GM23248 (cell line): ENCODE results near the gene CRAT. TPM values are rescaled to one million over a fixed set of nuclear protein-coding genes. Genes with fewer than 3 reads are reported as not detected.

Experiments
- DNase-seq: peaks from one replicate; pipeline ENCODE4 v3.0.0-alpha.2; 2015
- H2AFZ ChIP-seq: fragments of 200-600 bp; sonication (generic); 2 replicates; pipeline ENCODE4 v1.6.1; 2016; ENCODE audit warnings: antibody characterized with exemption
- H3F3A ChIP-seq: fragments of 200-600 bp; sonication (generic); 2 replicates; pipeline ENCODE4 v1.6.1; 2016; ENCODE audit warnings: mild to moderate bottlenecking, antibody characterized with exemption, mixed run types; ENCODE audit not compliant: insufficient read depth
- H3K27ac ChIP-seq: fragments of 200-600 bp; sonication (generic); 2 replicates; pipeline ENCODE4 v1.5.1; 2016; ENCODE audit warnings: mild to moderate bottlenecking
- H3K27me3 ChIP-seq: fragments of 200-600 bp; sonication (generic); replicated peaks from 2 replicates; pipeline ENCODE4 v1.6.1; 2016; ENCODE audit warnings: mild to moderate bottlenecking; ENCODE audit not compliant: insufficient read depth
- H3K36me3 ChIP-seq: fragments of 200-600 bp; sonication (generic); 2 replicates; pipeline ENCODE4 v1.6.1; 2016; ENCODE audit warnings: low read depth, mild to moderate bottlenecking
- H3K4me1 ChIP-seq: fragments of 200-600 bp; sonication (generic); 2 replicates; pipeline ENCODE4 v1.6.1; 2016; ENCODE audit warnings: mild to moderate bottlenecking; ENCODE audit not compliant: insufficient read depth
- H3K4me2 ChIP-seq: fragments of 200-600 bp; sonication (generic); one replicate; pipeline ENCODE4 v1.6.1; 2016; ENCODE audit warnings: mild to moderate bottlenecking; ENCODE audit not compliant: unreplicated experiment
- H3K4me3 ChIP-seq: fragments of 200-600 bp; sonication (generic); 2 replicates; pipeline ENCODE4 v1.5.1; 2016; ENCODE audit warnings: mild to moderate bottlenecking
- H3K79me2 ChIP-seq: fragments of 200-600 bp; sonication (generic); 2 replicates; pipeline ENCODE4 v1.6.1; 2016; ENCODE audit warnings: mild to moderate bottlenecking; ENCODE audit not compliant: insufficient read depth
- H3K9ac ChIP-seq: fragments of 200-600 bp; sonication (generic); 2 replicates; pipeline ENCODE4 v1.6.1; 2016; ENCODE audit warnings: mild to moderate bottlenecking
- H3K9me2 ChIP-seq: fragments of 200-600 bp; sonication (generic); 2 replicates; pipeline ENCODE4 v1.6.1; 2016; ENCODE audit warnings: mixed run types, mild to moderate bottlenecking, moderate library complexity; ENCODE audit not compliant: insufficient read depth
- H3K9me3 ChIP-seq: fragments of 200-600 bp; sonication (generic); one replicate; pipeline ENCODE4 v1.6.1; 2017; ENCODE audit warnings: low read depth
- H4K20me1 ChIP-seq: fragments of 200-600 bp; sonication (generic); 2 replicates; pipeline ENCODE4 v1.6.0; 2016; ENCODE audit not compliant: insufficient read depth
- EZH2 ChIP-seq: fragments of 200-600 bp; sonication (generic); IDR thresholded peaks from 2 replicates; pipeline ENCODE4 v1.6.1; 2018; ENCODE audit warnings: antibody characterized with exemption, mild to moderate bottlenecking; ENCODE audit not compliant: insufficient read depth, poor library complexity, severe bottlenecking
- EZH2phosphoT487 ChIP-seq: fragments of 200-600 bp; sonication (generic); IDR thresholded peaks from 2 replicates; pipeline ENCODE4 v1.6.1; 2018; ENCODE audit warnings: antibody characterized with exemption, moderate library complexity, mild to moderate bottlenecking, low read depth; ENCODE audit not compliant: insufficient read depth
- WGBS, 2 experiments: methylation state at CpG; one replicate each; pipeline ENCODE4 v1.1.6; 2015 to 2017; ENCODE audit warnings: low lambda C conversion rate in 2 of 2, low coverage in 1 of 2; ENCODE audit errors: missing lambda C conversion rate in 2 of 2; 5-methylcytosine and 5-hydroxymethylcytosine counted together
- in situ Hi-C: fragments of 300-500 bp; cut with MboI; formaldehyde crosslinking; loops from 2 replicates; pipeline ENCODE4 v1.15.0; 2020
- polyA plus RNA-seq: library from polyadenylated mRNA; unstranded; fragments of >200 nt; fragmentation: Nextera tagmentation; extraction: Ambion mirVana; gene quantifications from 2 replicates; pipeline ENCODE4 v1.2.1, GENCODE V29; 2016
- total RNA-seq: library from RNA; depleted of rRNA; stranded (reverse); fragments of >200 nt; shearing (Covaris generic); gene quantifications from 2 replicates; pipeline ENCODE4 v1.2.3, GENCODE V29; 2014

Gene CRAT
- total and polyA plus RNA-seq, 2 experiments from 2014 or later: 55.4 to 61.4 TPM

GRCh38 chr9:129084087-129084486 lies 26.5 kb downstream of the CRAT start:
- no peaks in the 10 kb centered on the region for H3F3A ChIP-seq
- TF ChIP-seq EZH2 (no peak), EZH2phosphoT487 (no peak)
- H3K79me2 ChIP-seq: peaks cover 14% of the 10 kb centered on the region
- no peak overlapping the region for H3K4me3 ChIP-seq
- H3K36me3 ChIP-seq: no peaks in the 10 kb centered on the region
- H2AFZ ChIP-seq: no peak overlapping the region
- H3K9ac ChIP-seq: no peak overlapping the region
- H3K27me3 ChIP-seq: no peaks in the 10 kb centered on the region
- no peak overlapping the region for H3K4me2 ChIP-seq
- DNase-seq: no peak
- in situ Hi-C loops: no loop called here
- H3K4me1 ChIP-seq: 0 out of 2 replicates have a peak, but pooled peaks cover 12% of the 10 kb centered on the region
- no peaks in the 10 kb centered on the region for H4K20me1 ChIP-seq
- no peaks in the 10 kb centered on the region for H3K9me2 ChIP-seq
- no peak overlapping the region for H3K27ac ChIP-seq
- no peaks in the 10 kb centered on the region for H3K9me3 ChIP-seq
- 88 to 92% methylated on average over 7 of the region's 7 CpGs for WGBS, 2 experiments

GRCh38 chr9:129081388-129081904 lies 29.1 kb downstream of the CRAT start:
- H3K9me3 ChIP-seq: no peaks in the 10 kb centered on the region
- no peaks in the 10 kb centered on the region for H3K27me3 ChIP-seq
- no peaks in the 10 kb centered on the region for H3K36me3 ChIP-seq
- DNase-seq: peak; percentile 55
- WGBS, 2 experiments: 1 to 5% methylated on average over 29 to 30 of the region's 30 CpGs
- no peaks in the 10 kb centered on the region for H3F3A ChIP-seq
- TF ChIP-seq EZH2phosphoT487 (no peak), EZH2 (no peak)
- H3K4me2 ChIP-seq: peak overlapping the region; percentile 98
- no peaks in the 10 kb centered on the region for H3K9me2 ChIP-seq
- H3K4me3 ChIP-seq: peak overlapping the region; percentile 83
- peak overlapping the region; percentile 83 for H3K9ac ChIP-seq
- H2AFZ ChIP-seq: peak overlapping the region; percentile 84
- in situ Hi-C loops: no loop called here
- H3K79me2 ChIP-seq: peaks cover 14% of the 10 kb centered on the region
- H3K27ac ChIP-seq: peak overlapping the region; percentile 37
- H3K4me1 ChIP-seq: 0 out of 2 replicates have a peak, but pooled peaks cover 12% of the 10 kb centered on the region
- no peaks in the 10 kb centered on the region for H4K20me1 ChIP-seq

- TF ChIP-seq EZH2phosphoT487 (no peak), EZH2 (no peak)
- no peaks in the 10 kb centered on the region for H3F3A ChIP-seq
- 0 out of 2 replicates have a peak, but pooled peaks cover 12% of the 10 kb centered on the region for H3K4me1 ChIP-seq
- no peaks in the 10 kb centered on the region for H3K9me3 ChIP-seq
- H3K79me2 ChIP-seq: peaks cover 14% of the 10 kb centered on the region
- peak within 1 kb of the TSS; percentile 83 for H3K4me3 ChIP-seq
- H2AFZ ChIP-seq: peak within 1 kb of the TSS; percentile 92
- DNase-seq: peak; percentile 100
- no peaks in the 10 kb centered on the region for H3K36me3 ChIP-seq
- H4K20me1 ChIP-seq: no peaks in the 10 kb centered on the region
- H3K9ac ChIP-seq: peak within 1 kb of the TSS; percentile 83
- peak within 1 kb of the TSS; percentile 37 for H3K27ac ChIP-seq
- H3K9me2 ChIP-seq: no peaks in the 10 kb centered on the region
- H3K27me3 ChIP-seq: no peaks in the 10 kb centered on the region
- WGBS, 2 experiments: 1% methylated on average over 58 to 69 of the region's 70 CpGs
- in situ Hi-C loops: no loop called here
- H3K4me2 ChIP-seq: peak within 1 kb of the TSS; percentile 98
Measured at GRCh38 chr9:129080601-129081387, 29.8 kb downstream of the CRAT start, which contains the start of gene DOLPP1. Gene DOLPP1, plus strand, starts transcription at chr9:129081111. Its CDS starts 21 bp downstream, at chr9:129081132.

- peak overlapping the region; percentile 55 for H3K9ac ChIP-seq
- no peak for DNase-seq
- in situ Hi-C loops: no loop called here
Measured at GRCh38 chr9:129080298-129080600, 30.3 kb downstream of the CRAT start.

More at GRCh38 chr9:129080298-129080600, 30.3 kb downstream of the CRAT start:
- Histone ChIP-seq H3F3A (no peaks in the 10 kb centered on the region), H3K4me3 (peak overlapping the region; percentile 83), H3K27ac (no peak overlapping the region), H3K4me1 (0 out of 2 replicates have a peak, but pooled peaks cover 12% of the 10 kb centered on the region), H2AFZ (peak overlapping the region; percentile 92), H3K4me2 (peak overlapping the region; percentile 90), H3K27me3 (no peaks in the 10 kb centered on the region), H3K79me2 (peaks cover 14% of the 10 kb centered on the region), H3K36me3 (no peaks in the 10 kb centered on the region), H3K9me3 (no peaks in the 10 kb centered on the region), H4K20me1 (no peaks in the 10 kb centered on the region), H3K9me2 (no peaks in the 10 kb centered on the region)
- WGBS, 2 experiments: 3 to 5% methylated on average over 12 of the region's 12 CpGs
- no peak for TF ChIP-seq EZH2phosphoT487
- TF ChIP-seq EZH2: no peak
